Left colon (tissue), 2 donors: ENCODE data around the gene CISTR. TPM values are rescaled to one million over a fixed set of nuclear protein-coding genes. Genes with fewer than 3 reads are reported as not detected.
"Not testable (repeated sequence)": the region's sequence is repeated elsewhere in the genome, so short reads cannot be mapped to it uniquely, and the experiment has no call there.

Source experiments
- ATAC-seq: fragments of 200-7000 bp; cut with Tn5 transposase; one replicate; pipeline ENCODE4 v1.9.1; 2020; ENCODE audit warnings: mild to moderate bottlenecking, moderate library complexity
- DNase-seq, 2 donors: peaks; one replicate each; pipeline ENCODE4 v3.0.0-alpha.2; 2020
- intact Hi-C, 2 donors: fragments of 100-400 bp; cut with DNase I in 1 of 2; cut with micrococcal nuclease in 1 of 2; formaldehyde crosslinking; loops; one replicate each; pipeline versions ENCODE4 v1.11.2 to v1.14.0; 2022; cut with DNase I, micrococcal nuclease
- total RNA-seq, 2 donors: library from RNA; stranded (reverse); fragmentation: NEBNext Ultra II Directional; extraction: Animal tissue kit (Norgen Biotek cat#: 25700); gene quantifications; one replicate each; pipeline ENCODE4 v1.2.1, GENCODE V29; 2021
- donor health status: DM: no; HTN: no; CAD: no.
- donor health status: DM: yes; HTN: yes; CAD: no.

The CISTR gene
- total RNA-seq, 2 donors from 2014 or later: not detected

DNA sequence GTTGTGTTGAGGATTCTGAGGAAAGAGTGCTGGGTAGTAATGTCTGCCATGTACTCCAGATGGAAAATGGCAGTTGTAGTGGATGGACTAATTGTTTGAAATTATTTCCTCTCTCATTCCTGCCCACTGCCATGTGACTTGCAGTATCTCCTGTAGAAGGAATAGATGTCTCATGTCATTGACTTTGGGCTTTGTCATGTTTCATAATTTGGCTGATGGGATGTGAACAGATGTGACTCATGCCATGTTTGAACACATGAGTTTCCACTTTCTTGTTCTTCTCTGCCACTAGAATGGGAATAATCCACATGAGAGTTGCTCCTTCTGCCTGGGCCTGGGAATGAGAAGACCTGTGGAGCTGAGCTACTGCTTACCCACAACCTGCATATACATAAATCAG is 22.1 kb downstream of the CISTR start:
- DNase-seq (no peak), ATAC-seq (no peak)
- intact Hi-C loops: no loop called here

DNA sequence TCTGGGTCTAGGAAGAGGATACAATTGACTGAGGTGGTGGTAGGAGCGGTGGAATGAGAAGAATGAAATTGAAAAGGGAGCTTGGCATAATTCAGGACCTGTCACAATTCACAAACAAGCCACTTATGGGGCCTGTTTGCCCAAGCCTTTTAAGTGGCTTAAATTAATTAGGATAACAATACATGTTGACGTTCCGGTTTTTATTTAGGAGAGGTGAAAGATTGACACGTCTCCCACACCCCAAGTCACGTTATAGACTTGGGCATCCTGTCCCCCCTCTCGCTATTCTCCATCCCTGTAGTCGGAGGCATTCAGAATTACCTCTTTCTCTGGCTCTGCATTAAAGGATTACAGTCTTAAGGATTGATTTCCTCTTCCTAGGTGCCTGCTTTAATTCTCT is 23.6 kb downstream of the CISTR start:
- intact Hi-C loops: no loop called here
- DNase-seq (no peak), ATAC-seq (no peak)

GRCh38 chr12:53727310-53728041 is 24.3 kb downstream of the CISTR start, which contains the start of gene CALCOCO1:
Gene CALCOCO1 (minus strand): TSS chr12:53727452. CDS start chr12:53725242, 2,210 bp downstream.
- intact Hi-C loops: no loop called here
- DNase-seq (peak; percentile 98), ATAC-seq (peak; percentile 99)

- intact Hi-C loops: no loop called here
- ATAC-seq (peak; percentile 20), DNase-seq (no peak)
Observed at GRCh38 chr12:53726946-53727309, 24.9 kb downstream of the CISTR start.

GRCh38 chr12:53726341-53726740 is 25.4 kb downstream of the CISTR start:
- no peak for ATAC-seq
- intact Hi-C loops: no loop called here
- no peak for DNase-seq

GRCh38 chr12:53725824-53726223 is 26.0 kb downstream of the CISTR start:
- DNase-seq (peak; percentile 37 to 62), ATAC-seq (no peak)
- intact Hi-C loops: no loop called here

DNA sequence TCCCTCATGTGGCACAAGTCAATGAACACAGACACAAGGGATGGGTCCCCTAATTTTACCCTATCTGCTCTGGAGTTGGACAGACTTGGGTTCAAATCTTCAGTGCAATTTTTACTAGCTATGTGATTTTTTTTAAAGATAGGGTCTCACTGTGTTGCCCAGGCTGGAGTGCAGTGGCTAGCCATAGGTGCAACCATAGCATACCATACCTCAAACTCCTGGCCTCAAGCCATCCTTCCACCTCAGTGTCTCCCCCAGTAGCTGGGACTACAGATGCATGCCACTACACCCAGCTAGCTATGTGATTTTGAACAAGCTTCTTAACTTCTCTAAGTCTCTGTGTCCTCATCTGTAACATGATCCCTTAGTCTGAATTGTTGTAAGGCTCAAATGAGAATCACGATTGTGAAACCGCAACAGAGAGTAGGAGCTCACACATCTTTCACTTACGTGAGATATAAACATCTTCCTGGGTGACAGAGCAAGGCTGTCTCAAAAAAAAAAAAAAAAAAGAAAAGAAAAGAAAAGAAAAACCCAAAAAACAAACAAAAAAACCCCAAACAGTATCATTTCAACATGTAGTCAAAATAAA is 29.2 kb downstream of the CISTR start:
- no peak for DNase-seq
- ATAC-seq: no peak
- intact Hi-C loops: no loop called here

DNA sequence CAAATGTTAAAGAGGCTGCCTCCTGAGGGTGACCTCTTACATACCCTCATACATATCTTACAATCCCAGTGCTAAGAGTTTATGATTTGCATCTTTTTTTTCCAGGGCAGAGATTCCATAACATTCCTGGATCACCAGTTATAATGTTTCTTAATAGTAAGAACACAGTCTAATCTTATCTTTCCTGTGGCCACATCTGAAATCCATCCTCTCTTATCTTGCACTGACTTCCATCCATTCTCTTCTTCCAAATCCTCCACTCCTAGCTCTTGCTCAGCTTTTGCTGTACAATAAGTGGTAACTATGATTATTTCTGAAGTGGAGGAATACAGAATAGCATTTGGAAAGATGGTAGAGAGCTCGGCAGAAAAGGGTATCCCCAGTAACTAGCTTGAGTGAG is 30.8 kb downstream of the CISTR start:
- intact Hi-C loops: no loop called here
- DNase-seq (no peak), ATAC-seq (no peak)

DNA sequence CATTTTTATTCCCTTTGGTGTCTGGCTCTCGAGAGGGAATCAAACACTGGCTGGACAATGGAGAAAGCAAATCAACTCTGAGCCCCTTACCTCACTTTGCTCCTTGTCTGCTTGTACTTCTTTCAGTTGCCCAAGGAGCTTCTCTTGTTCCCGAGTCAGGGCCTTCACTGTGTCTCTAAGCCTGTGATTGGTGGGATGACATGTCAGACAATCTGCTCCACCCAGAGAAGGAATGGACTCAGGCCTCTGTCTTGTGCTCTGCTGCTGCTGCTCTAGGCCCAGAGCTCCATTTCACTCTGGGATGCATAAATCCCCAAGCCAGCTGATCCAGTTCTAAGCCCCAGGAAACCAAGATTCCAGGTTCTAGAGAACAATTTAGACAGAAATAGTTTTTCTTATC is 32.1 kb downstream of the CISTR start:
- intact Hi-C loops: no loop called here
- no peak for ATAC-seq
- DNase-seq: no peak

GRCh38 chr12:53718567-53718966 is 33.2 kb downstream of the CISTR start:
- DNase-seq, ATAC-seq, intact Hi-C loops: not testable (repeated sequence)

DNA sequence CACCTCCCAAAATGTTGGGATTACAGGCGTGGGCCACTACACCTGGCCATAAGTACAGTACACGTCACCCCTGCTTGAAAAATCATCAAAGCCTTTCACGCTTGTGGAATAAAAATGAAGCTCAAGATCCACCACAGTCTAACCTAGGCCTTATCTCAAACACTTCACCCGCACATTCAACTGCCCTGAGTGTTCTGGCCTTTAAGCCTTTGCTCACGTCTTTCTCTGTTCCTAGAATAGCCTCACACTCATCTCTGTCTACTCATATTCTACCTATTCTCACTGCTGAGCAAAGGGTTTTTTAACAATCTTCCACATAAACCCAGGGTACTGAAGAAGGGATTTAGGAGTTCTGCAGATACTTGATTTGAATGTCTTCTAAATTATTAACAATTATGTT is 34.5 kb downstream of the CISTR start:
- DNase-seq (no peak), ATAC-seq (no peak)
- intact Hi-C loops: no loop called here

DNA sequence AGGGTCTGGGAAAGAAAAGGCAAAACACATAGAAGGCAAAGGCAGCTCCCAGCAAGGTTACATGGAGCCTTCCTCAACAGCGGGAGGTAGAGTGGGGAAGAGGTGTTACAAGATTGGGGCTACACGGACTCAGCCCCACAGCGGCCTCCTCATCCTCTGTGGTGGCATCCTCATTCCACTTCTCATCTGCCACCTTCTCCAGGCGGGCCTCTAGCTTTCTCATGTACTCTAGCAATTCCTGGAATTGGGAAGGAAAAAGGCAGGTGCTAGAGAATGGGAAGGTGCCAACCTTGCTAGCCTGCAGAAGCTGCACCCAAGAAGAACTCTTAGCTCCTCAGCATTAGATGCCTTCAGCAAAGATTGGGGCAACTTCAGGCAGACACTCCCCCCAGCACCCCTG is 37.8 kb downstream of the CISTR start:
- ATAC-seq (no peak), DNase-seq (no peak)
- intact Hi-C loops: no loop called here

DNA sequence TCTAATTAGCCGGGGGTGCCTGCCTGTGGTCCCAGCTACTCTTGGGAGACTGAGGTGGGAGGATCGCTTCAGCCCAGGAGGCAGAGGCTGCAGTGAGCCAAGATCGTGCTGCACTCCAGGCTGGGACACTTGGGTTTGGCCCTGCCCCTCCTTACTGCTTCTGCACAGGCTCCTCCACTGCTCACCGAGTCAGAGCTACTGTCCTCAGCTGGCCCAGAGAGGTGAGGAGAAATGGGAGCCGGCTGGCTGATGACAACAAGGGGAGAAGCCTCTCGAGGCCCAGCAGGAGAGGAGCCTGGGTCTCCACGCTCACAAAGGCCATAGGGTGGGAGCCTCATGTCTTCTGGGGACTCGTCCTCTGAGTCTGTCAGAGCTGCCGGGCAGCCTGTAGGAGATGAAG is 38.3 kb downstream of the CISTR start:
- intact Hi-C loops: no loop called here
- no peak for ATAC-seq
- no peak for DNase-seq

GRCh38 chr12:53712059-53712643 is 39.6 kb downstream of the CISTR start:
- no peak for DNase-seq
- no peak for ATAC-seq
- intact Hi-C loops: no loop called here

DNA sequence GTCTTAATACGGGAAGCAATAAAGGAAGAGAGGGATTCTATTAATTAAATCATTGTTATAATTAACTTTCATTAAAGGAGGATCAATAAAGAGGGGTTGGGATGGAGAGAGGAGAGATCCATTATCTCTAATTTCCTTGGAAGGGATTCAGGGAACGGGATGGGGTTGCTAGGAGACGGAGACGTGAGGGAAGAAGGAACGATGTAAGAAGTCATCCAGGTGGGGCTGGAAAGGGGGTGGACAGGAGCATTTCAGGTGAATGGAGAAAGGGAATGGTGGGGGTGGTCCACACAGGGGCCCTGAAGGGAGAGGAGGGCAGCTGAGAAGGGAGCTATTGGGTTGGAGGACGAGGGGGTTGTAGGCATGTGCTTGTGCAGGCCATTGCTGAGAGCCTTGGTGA is 41.7 kb downstream of the CISTR start:
- no peak for ATAC-seq
- no peak for DNase-seq
- intact Hi-C loops: no loop called here

GRCh38 chr12:53709671-53710070 is 42.1 kb downstream of the CISTR start:
- DNase-seq (no peak), ATAC-seq (no peak)
- intact Hi-C loops: no loop called here

- intact Hi-C loops: no loop called here
- DNase-seq (no peak), ATAC-seq (no peak)
Observed at GRCh38 chr12:53706080-53706479, 45.7 kb downstream of the CISTR start.

DNA sequence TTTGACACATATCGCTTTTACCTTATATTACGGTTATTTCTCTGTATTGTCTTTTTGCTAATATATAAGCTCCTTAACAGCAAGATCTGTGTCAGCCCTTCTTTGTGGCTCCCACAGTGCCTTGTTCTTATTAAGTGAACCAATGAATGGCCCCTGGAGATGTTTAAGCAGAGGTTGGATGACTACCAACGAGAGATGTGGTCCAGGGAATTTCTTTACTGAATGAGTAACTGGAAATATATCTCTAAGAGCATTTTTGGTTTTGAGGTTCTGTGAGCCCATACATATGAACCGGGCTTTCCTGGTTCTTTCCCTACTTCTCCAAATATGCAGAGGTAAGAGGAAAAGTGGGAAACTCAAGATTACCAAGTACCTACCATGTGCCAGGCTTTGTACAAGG is 48.0 kb downstream of the CISTR start:
- no peak for ATAC-seq
- intact Hi-C loops: loop anchor here in 1 of 2 donors (5.0 kb wide), 1 partner anchor 39 kb away; no protein-coding TSS in a partner anchor
- no peak for DNase-seq

- ATAC-seq (peak; percentile 90), DNase-seq (peak; percentile 65 to 86)
- intact Hi-C loops: loop anchor here in 1 of 2 donors (5.0 kb wide), 1 partner anchor 41 kb away; no protein-coding TSS in a partner anchor
Observed at GRCh38 chr12:53701518-53702264, 50.1 kb downstream of the CISTR start.

DNA sequence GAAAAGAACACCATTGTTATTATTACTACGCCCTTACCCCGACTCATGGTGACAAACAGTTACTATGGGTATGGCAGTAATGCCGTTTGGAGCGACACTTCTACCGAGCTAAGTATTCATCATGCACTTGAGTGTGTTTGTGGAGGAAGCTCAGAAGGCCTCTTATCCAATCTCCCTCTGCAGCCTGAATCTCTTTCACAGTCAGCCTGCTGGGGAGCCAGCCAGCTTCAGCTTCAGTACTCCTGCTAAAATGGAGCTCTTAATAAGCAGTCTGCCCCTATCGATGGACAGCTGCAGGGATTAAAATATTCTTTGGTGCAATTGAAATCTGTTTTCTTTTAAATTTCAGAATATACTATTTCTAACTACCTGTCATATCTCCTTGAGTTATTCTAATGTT is 51.2 kb downstream of the CISTR start:
- intact Hi-C loops: loop anchor here in 1 of 2 donors (5.0 kb wide), 1 partner anchor 42 kb away; no protein-coding TSS in a partner anchor
- DNase-seq: no peak
- ATAC-seq: no peak
